H9 (cell line): ENCODE data around the gene SIDT2. TPM values are rescaled to one million over a fixed set of nuclear protein-coding genes. Genes with fewer than 3 reads are reported as not detected.

Experiments
- DNase-seq: peaks from one replicate; pipeline ENCODE4 v3.0.0-alpha.2; 2017
- H2AFZ ChIP-seq: one replicate; pipeline ENCODE4 v1.6.1; 2013; ENCODE audit warnings: mild to moderate bottlenecking, low read length, control low read depth, moderate library complexity
- H2AK5ac ChIP-seq: 2 replicates; pipeline ENCODE4 v1.6.1; 2013; ENCODE audit warnings: low read length, control low read depth, mixed read lengths; ENCODE audit not compliant: insufficient read length
- H2BK120ac ChIP-seq: one replicate; pipeline ENCODE4 v1.6.1; 2013; ENCODE audit warnings: low read depth, mild to moderate bottlenecking, low read length, control low read depth, inconsistent platforms; ENCODE audit not compliant: poor library complexity, severe bottlenecking
- H2BK12ac ChIP-seq: 2 replicates; pipeline ENCODE4 v1.6.1; 2013; ENCODE audit warnings: low read length, control low read depth, mixed read lengths, low read depth; ENCODE audit not compliant: insufficient read length
- H2BK15ac ChIP-seq: 2 replicates; pipeline ENCODE4 v1.6.1; 2013; ENCODE audit warnings: low read depth, low read length, control low read depth
- H2BK20ac ChIP-seq: one replicate; pipeline ENCODE4 v1.6.1; 2013; ENCODE audit warnings: low read depth, mild to moderate bottlenecking, low read length, control low read depth, inconsistent platforms; ENCODE audit not compliant: poor library complexity, severe bottlenecking
- H2BK5ac ChIP-seq: 2 replicates; pipeline ENCODE4 v1.6.1; 2013; ENCODE audit warnings: low read length, control low read depth, mixed read lengths; ENCODE audit not compliant: insufficient read length
- H3K14ac ChIP-seq: 2 replicates; pipeline ENCODE4 v1.6.1; 2013; ENCODE audit warnings: low read length, control low read depth; ENCODE audit not compliant: insufficient read depth
- H3K18ac ChIP-seq: 2 replicates; pipeline ENCODE4 v1.6.1; 2013; ENCODE audit warnings: low read depth, mild to moderate bottlenecking, mixed read lengths, low read length, control low read depth; ENCODE audit not compliant: insufficient read length
- H3K23ac ChIP-seq: 2 replicates; pipeline ENCODE4 v1.6.1; 2013; ENCODE audit warnings: low read length, control low read depth, mixed read lengths, low read depth; ENCODE audit not compliant: insufficient read length
- H3K23me2 ChIP-seq: 2 replicates; pipeline ENCODE4 v1.6.1; 2013; ENCODE audit warnings: low read depth, mild to moderate bottlenecking, mixed read lengths, low read length, control low read depth; ENCODE audit not compliant: insufficient read length, poor library complexity, severe bottlenecking
- H3K27ac ChIP-seq: 2 replicates; pipeline ENCODE4 v1.5.1; 2013; ENCODE audit warnings: low read length, control low read depth, mixed read lengths, low read depth; ENCODE audit not compliant: insufficient read length
- H3K27me3 ChIP-seq: 2 replicates; pipeline ENCODE4 v1.6.1; 2013; ENCODE audit warnings: low read length, control low read depth, inconsistent platforms; ENCODE audit not compliant: insufficient read depth
- H3K4ac ChIP-seq: 2 replicates; pipeline ENCODE4 v1.6.1; 2013; ENCODE audit warnings: low read depth, mild to moderate bottlenecking, control low read depth, inconsistent platforms, low read length, moderate library complexity
- H3K4me1 ChIP-seq: 2 replicates; pipeline ENCODE4 v1.6.1; 2013; ENCODE audit warnings: low read length, control low read depth, inconsistent platforms; ENCODE audit not compliant: insufficient read depth
- H3K4me2 ChIP-seq: 2 replicates; pipeline ENCODE4 v1.6.1; 2013; ENCODE audit warnings: low read length, control low read depth, mixed read lengths; ENCODE audit not compliant: insufficient read length, insufficient read depth
- H3K56ac ChIP-seq: 2 replicates; pipeline ENCODE4 v1.6.1; 2013; ENCODE audit warnings: low read depth, mild to moderate bottlenecking, mixed read lengths, low read length, control low read depth; ENCODE audit not compliant: insufficient read length
- H3K79me1 ChIP-seq: 2 replicates; pipeline ENCODE4 v1.6.1; 2013; ENCODE audit warnings: low read depth, mild to moderate bottlenecking, moderate library complexity, low read length, control low read depth, inconsistent platforms; ENCODE audit not compliant: insufficient read depth, poor library complexity, severe bottlenecking
- H3K79me2 ChIP-seq: 2 replicates; pipeline ENCODE4 v1.6.1; 2013; ENCODE audit warnings: low read length, control low read depth, inconsistent platforms; ENCODE audit not compliant: insufficient read depth
- H3K9ac ChIP-seq: 2 replicates; pipeline ENCODE4 v1.6.1; 2013; ENCODE audit warnings: low read length, control low read depth, mixed read lengths; ENCODE audit not compliant: insufficient read length; ENCODE audit errors: extremely low read depth
- H3K9me3 ChIP-seq: one replicate; pipeline ENCODE4 v1.6.1; 2013; ENCODE audit warnings: low read depth, low read length, inconsistent platforms; ENCODE audit not compliant: control insufficient read depth
- H3T11ph ChIP-seq: one replicate; pipeline ENCODE4 v1.6.1; 2013; ENCODE audit warnings: mild to moderate bottlenecking, low read length, control low read depth, inconsistent platforms
- H4K20me1 ChIP-seq: one replicate; pipeline ENCODE4 v1.6.1; 2013; ENCODE audit not compliant: control insufficient read depth, insufficient read length, insufficient read depth
- H4K5ac ChIP-seq: 2 replicates; pipeline ENCODE4 v1.6.1; 2013; ENCODE audit warnings: low read depth, mild to moderate bottlenecking, mixed read lengths, low read length, control low read depth; ENCODE audit not compliant: insufficient read length
- H4K8ac ChIP-seq: replicated peaks from 2 replicates; pipeline ENCODE4 v1.6.1; 2013; ENCODE audit warnings: low read length, control low read depth, mixed read lengths, low read depth; ENCODE audit not compliant: insufficient read length
- H4K91ac ChIP-seq: 2 replicates; pipeline ENCODE4 v1.6.1; 2013; ENCODE audit warnings: low read depth, mild to moderate bottlenecking, moderate library complexity, mixed read lengths, low read length, control low read depth; ENCODE audit not compliant: insufficient read length
- H3K27ac Mint-ChIP-seq, 3 experiments: 2 replicates in 2 of 3; 3 replicates in 1 of 3; pipeline ENCODE4 v1.8.0; 2020 to 2021; ENCODE audit warnings: mixed read lengths in 3 of 3, mild to moderate bottlenecking in 1 of 3, moderate library complexity in 1 of 3
- H3K27me3 Mint-ChIP-seq: 2 replicates; pipeline ENCODE4 v1.8.0; 2021; ENCODE audit warnings: low read depth, mild to moderate bottlenecking, moderate library complexity, mixed read lengths
- H3K36me3 Mint-ChIP-seq, 3 experiments: 2 replicates in 2 of 3; 3 replicates in 1 of 3; pipeline ENCODE4 v1.8.0; 2020 to 2021; ENCODE audit warnings: low read depth in 3 of 3, mixed read lengths in 3 of 3; ENCODE audit not compliant: insufficient read depth in 1 of 3
- H3K4me1 Mint-ChIP-seq, 2 experiments: 2 replicates each; pipeline ENCODE4 v1.8.0; 2020; ENCODE audit warnings: mixed read lengths in 2 of 2
- H3K4me3 Mint-ChIP-seq, 2 experiments: 2 replicates in 1 of 2; 3 replicates in 1 of 2; pipeline ENCODE4 v1.8.0; 2020 to 2021; ENCODE audit warnings: mild to moderate bottlenecking in 2 of 2, mixed read lengths in 2 of 2, moderate library complexity in 1 of 2
- H3K9me3 Mint-ChIP-seq, 2 experiments: 2 replicates in 1 of 2; 3 replicates in 1 of 2; pipeline ENCODE4 v1.8.0; 2020; ENCODE audit warnings: mild to moderate bottlenecking in 2 of 2, mixed read lengths in 2 of 2, moderate library complexity in 1 of 2
- WGBS: extraction: QIAGEN DNeasy Blood & Tissue Kit; methylation state at CpG from one replicate; pipeline ENCODE4 v1.1.7; 2013; ENCODE audit warnings: missing lambda C conversion rate, low lambda C conversion rate, mixed read lengths; ENCODE audit not compliant: insufficient read length; ENCODE audit errors: extremely low coverage; 5-methylcytosine and 5-hydroxymethylcytosine counted together
- total RNA-seq: library from RNA; stranded (reverse); gene quantifications from 2 replicates; pipeline ENCODE4 v1.2.1, GENCODE V29; 2021
- TF ChIP-seq, protein P1 (sequence below): fragments of 200-600 bp; sonication (generic); conservative IDR thresholded peaks from 3 replicates; pipeline ENCODE4 v1.8.0; 2021; ENCODE audit warnings: antibody characterized with exemption, mild to moderate bottlenecking

SIDT2 gene
- total RNA-seq, 1 experiment from 2014 or later: 18.3 TPM

GRCh38 chr11:117200813-117201657 lies 22.5 kb downstream of the SIDT2 start:
- TF ChIP-seq, protein P1, sequence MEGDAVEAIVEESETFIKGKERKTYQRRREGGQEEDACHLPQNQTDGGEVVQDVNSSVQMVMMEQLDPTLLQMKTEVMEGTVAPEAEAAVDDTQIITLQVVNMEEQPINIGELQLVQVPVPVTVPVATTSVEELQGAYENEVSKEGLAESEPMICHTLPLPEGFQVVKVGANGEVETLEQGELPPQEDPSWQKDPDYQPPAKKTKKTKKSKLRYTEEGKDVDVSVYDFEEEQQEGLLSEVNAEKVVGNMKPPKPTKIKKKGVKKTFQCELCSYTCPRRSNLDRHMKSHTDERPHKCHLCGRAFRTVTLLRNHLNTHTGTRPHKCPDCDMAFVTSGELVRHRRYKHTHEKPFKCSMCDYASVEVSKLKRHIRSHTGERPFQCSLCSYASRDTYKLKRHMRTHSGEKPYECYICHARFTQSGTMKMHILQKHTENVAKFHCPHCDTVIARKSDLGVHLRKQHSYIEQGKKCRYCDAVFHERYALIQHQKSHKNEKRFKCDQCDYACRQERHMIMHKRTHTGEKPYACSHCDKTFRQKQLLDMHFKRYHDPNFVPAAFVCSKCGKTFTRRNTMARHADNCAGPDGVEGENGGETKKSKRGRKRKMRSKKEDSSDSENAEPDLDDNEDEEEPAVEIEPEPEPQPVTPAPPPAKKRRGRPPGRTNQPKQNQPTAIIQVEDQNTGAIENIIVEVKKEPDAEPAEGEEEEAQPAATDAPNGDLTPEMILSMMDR: no peak
- peak overlapping the region; percentile 15 for H3K9ac ChIP-seq
- Mint-ChIP-seq H3K27me3 (no peaks in the 10 kb centered on the region), H3K27ac (peak overlapping the region in 1 of 3 experiments; percentile 58; a peak in 3 of 7 replicates), H3K4me1 (peaks cover 35 to 40% of the 10 kb centered on the region in 2 experiments), H3K36me3 (peaks cover 12 to 35% (median 26%) of the 10 kb centered on the region in 3 experiments; a peak in 6 of 7 replicates), H3K4me3 (peak overlapping the region; percentile 60 to 70; a peak in 4 of 5 replicates), H3K9me3 (peaks cover 0 to 3% of the 10 kb centered on the region in 2 experiments; a peak in 1 of 5 replicates)
- H3K23ac ChIP-seq: no peak overlapping the region
- H3K18ac ChIP-seq: peak overlapping the region; percentile 43
- H3T11ph ChIP-seq: no peak overlapping the region
- H3K4me2 ChIP-seq: peak overlapping the region; percentile 72
- H2BK15ac ChIP-seq: no peak overlapping the region
- no peak for DNase-seq
- no CpG with 5 or more reads among the region's 12 CpGs for WGBS
- H3K79me1 ChIP-seq: no peaks in the 10 kb centered on the region
- H3K56ac ChIP-seq: no peak overlapping the region
- no peaks in the 10 kb centered on the region for H3K4me1 ChIP-seq
- no peak overlapping the region for H4K91ac ChIP-seq
- H2AK5ac ChIP-seq: no peak overlapping the region
- H3K9me3 ChIP-seq: no peaks in the 10 kb centered on the region
- no peak overlapping the region for H2BK20ac ChIP-seq
- peaks cover 8% of the 10 kb centered on the region for H3K23me2 ChIP-seq
- no peak overlapping the region for H4K5ac ChIP-seq
- no peak overlapping the region for H3K27ac ChIP-seq
- no peak overlapping the region for H2BK120ac ChIP-seq
- H2BK5ac ChIP-seq: no peak overlapping the region
- no peak overlapping the region for H3K4ac ChIP-seq
- no peaks in the 10 kb centered on the region for H3K27me3 ChIP-seq
- H4K20me1 ChIP-seq: no peaks in the 10 kb centered on the region
- H4K8ac ChIP-seq: no peak overlapping the region
- H2AFZ ChIP-seq: no peak overlapping the region
- H2BK12ac ChIP-seq: no peak overlapping the region
- peak overlapping the region; percentile 32; the same call in 1 of the 2 replicates for H3K14ac ChIP-seq
- peaks cover 3% of the 10 kb centered on the region; the same call in 1 of the 2 replicates for H3K79me2 ChIP-seq
